Spinal cord (tissue), 10 donors: ENCODE measurements around the gene EPHB2. TPM values are rescaled to one million over a fixed set of nuclear protein-coding genes. Genes with fewer than 3 reads are reported as not detected.

Experiments
- DNase-seq, 6 donors: peaks; one replicate each; pipeline versions ENCODE4 v3.0.0 to v3.0.0-alpha.2; 2013 to 2015; ENCODE audit warnings: low spot score in 6 of 6, low read depth in 4 of 6
- H3K27ac ChIP-seq: one replicate; pipeline ENCODE4 v1.5.1; 2013; ENCODE audit warnings: low read depth, low read length, control low read depth
- H3K27me3 ChIP-seq: one replicate; pipeline ENCODE4 v1.6.1; 2013; ENCODE audit warnings: low read length; ENCODE audit not compliant: control insufficient read depth, insufficient read depth
- H3K36me3 ChIP-seq: one replicate; pipeline ENCODE4 v1.6.1; 2013; ENCODE audit warnings: low read length; ENCODE audit not compliant: control insufficient read depth, insufficient read depth
- H3K4me1 ChIP-seq: one replicate; pipeline ENCODE4 v1.6.1; 2013; ENCODE audit warnings: low read length; ENCODE audit not compliant: control insufficient read depth, insufficient read depth
- H3K4me3 ChIP-seq: one replicate; pipeline ENCODE4 v1.5.1; 2013; ENCODE audit warnings: low read depth, low read length, control low read depth
- H3K9me3 ChIP-seq: one replicate; pipeline ENCODE4 v1.6.1; 2013; ENCODE audit warnings: low read length; ENCODE audit not compliant: control insufficient read depth, insufficient read depth
- WGBS: methylation state at CpG from one replicate; pipeline ENCODE4 v1.1.5; 2013; ENCODE audit warnings: missing lambda C conversion rate; ENCODE audit not compliant: insufficient coverage; 5-methylcytosine and 5-hydroxymethylcytosine counted together
- polyA plus RNA-seq, 2 donors: library from polyadenylated mRNA; unstranded; fragments of 120-200 nt; gene quantifications; one replicate each; pipeline ENCODE4 v1.2.1, GENCODE V29; 2013; ENCODE audit not compliant: insufficient read length in 2 of 2
- total RNA-seq, 2 donors: library from RNA; depleted of rRNA in 1 of 2; stranded (reverse); fragments of 120-200 nt in 1 of 2; fragments of >200 nt in 1 of 2; gene quantifications; one replicate each; pipeline versions ENCODE4 v1.2.3 to v1.2.4, GENCODE V29; 2013 to 2014
- donor health status: healthy.

The EPHB2 gene
- total and polyA plus RNA-seq, 4 donors, result 22.2 to 44.4 (median 33.3) TPM

DNA sequence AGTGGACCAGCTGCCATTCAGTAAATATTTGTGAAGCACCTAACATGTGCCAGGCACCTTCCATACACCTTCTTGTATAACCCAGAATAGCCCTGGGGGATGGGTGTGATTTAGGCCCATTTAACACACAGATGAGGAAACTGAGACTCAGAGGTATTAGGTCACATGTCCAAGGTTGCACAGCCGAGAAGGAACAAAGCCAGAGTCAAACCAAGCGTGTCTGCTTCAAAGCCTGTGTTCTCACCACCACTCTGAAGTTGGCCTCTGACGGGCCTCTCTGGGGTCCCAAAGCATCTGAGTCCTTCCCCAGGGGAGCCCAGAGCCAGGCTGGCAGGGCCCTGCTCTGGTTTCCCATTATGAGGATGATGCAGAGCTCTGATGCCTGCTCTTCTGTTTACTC is 196.9 kb downstream of the EPHB2 start:
- H3K36me3 ChIP-seq, result peaks cover 68% of the 10 kb centered on the region
- WGBS, result 86% methylated on average over 3 of the region's 3 CpGs
- H3K9me3 ChIP-seq, result no peaks in the 10 kb centered on the region
- no peaks in the 10 kb centered on the region for H3K4me1 ChIP-seq
- DNase-seq, result no peak
- no peak overlapping the region for H3K27ac ChIP-seq
- H3K27me3 ChIP-seq, result no peaks in the 10 kb centered on the region
- H3K4me3 ChIP-seq, result no peak overlapping the region

DNA sequence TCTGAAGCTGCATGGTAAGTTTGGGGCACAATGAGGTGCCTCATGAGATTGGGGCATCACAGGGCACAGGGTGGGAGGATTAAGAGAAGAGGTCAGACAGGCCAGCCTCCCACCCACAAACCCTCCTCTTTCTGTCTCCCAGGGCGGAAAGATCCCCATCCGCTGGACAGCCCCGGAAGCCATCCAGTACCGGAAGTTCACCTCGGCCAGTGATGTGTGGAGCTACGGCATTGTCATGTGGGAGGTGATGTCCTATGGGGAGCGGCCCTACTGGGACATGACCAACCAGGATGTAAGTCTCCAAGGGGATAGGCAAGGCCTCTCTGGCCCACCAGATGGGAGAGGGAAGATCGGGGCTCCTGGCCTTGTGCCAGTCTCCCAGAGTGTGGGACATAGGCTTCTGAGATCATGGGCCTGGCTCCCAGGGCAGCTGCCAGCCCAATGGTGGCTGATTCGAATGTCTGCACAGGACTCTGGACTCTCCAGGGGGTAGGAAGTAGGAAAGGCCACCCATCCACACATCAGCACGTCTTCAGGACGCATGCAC is 198.3 kb downstream of the EPHB2 start:
- Histone ChIP-seq H3K4me1 (peaks cover 11% of the 10 kb centered on the region), H3K9me3 (no peaks in the 10 kb centered on the region), H3K27me3 (no peaks in the 10 kb centered on the region), H3K27ac (no peak overlapping the region), H3K36me3 (peaks cover 82% of the 10 kb centered on the region), H3K4me3 (no peak overlapping the region)
- 94% methylated on average over 9 of the region's 11 CpGs for WGBS
- no peak for DNase-seq

DNA sequence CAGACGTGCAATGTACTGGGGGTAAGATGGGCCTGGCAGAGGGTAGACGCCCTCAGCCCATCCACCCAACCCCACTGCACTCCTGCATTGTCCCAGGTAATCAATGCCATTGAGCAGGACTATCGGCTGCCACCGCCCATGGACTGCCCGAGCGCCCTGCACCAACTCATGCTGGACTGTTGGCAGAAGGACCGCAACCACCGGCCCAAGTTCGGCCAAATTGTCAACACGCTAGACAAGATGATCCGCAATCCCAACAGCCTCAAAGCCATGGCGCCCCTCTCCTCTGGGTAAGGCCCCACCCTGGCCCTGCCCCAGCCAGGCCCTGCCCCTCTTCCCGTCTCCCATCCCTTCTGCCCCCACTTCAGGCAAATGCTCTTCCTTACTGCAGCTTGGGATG is 199.6 kb downstream of the EPHB2 start:
- Histone ChIP-seq H3K27me3 (no peaks in the 10 kb centered on the region), H3K27ac (no peak overlapping the region), H3K4me1 (peaks cover 21% of the 10 kb centered on the region), H3K4me3 (no peak overlapping the region), H3K36me3 (peaks cover 88% of the 10 kb centered on the region), H3K9me3 (no peaks in the 10 kb centered on the region)
- WGBS, result 91% methylated on average over 10 of the region's 13 CpGs
- no peak for DNase-seq

DNA sequence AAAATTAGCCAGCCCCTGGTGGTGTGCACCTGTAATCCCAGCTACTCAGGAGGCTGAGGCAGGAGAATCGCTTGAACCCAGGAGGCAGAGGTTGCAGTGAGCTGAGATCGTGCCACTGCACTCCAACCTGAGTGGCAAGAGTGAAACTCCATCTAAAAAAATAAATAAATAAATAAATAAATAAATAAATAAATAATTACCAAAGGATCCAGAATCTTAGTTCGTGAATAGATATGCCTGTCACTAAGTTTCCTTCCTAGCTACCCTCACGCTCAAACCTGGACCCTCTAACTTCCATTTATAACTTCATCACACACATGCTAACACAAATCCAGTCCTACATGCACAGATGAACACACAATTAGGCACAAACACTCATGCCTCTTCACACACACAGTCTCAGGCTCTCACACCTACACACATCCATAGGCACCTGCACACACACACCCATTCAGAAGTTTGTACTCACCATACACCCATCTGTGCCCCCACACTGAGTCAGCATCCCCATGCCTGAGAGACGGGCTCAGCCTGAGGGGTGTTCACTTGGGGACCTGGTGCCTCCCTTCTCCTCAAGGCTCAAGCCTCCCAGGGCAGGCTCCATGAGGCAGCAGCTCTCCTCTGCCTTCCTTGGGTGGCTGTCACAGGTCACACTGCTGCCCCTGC is 200.5 kb downstream of the EPHB2 start:
- DNase-seq, result no peak
- H3K4me1 ChIP-seq, result peaks cover 27% of the 10 kb centered on the region
- H3K36me3 ChIP-seq, result peaks cover 90% of the 10 kb centered on the region
- 100% methylated on average over 1 of the region's 5 CpGs for WGBS
- no peak overlapping the region for H3K4me3 ChIP-seq
- no peaks in the 10 kb centered on the region for H3K27me3 ChIP-seq
- H3K9me3 ChIP-seq, result no peaks in the 10 kb centered on the region
- H3K27ac ChIP-seq, result no peak overlapping the region

DNA sequence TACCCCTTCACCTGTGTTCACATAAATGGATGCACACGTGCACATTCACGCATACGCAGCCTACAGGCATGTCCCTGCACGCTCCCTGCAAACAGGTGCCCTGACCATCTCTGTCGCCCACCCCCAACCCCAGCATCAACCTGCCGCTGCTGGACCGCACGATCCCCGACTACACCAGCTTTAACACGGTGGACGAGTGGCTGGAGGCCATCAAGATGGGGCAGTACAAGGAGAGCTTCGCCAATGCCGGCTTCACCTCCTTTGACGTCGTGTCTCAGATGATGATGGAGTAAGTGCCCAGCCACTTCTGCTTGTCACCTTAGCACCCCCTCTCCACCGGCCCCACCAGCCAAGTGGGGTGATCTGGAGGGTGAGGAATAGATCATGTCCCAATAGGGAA is 201.7 kb downstream of the EPHB2 start:
- Histone ChIP-seq H3K27me3 (no peaks in the 10 kb centered on the region), H3K27ac (no peak overlapping the region), H3K36me3 (peaks cover 82% of the 10 kb centered on the region), H3K4me1 (peaks cover 39% of the 10 kb centered on the region), H3K9me3 (no peaks in the 10 kb centered on the region), H3K4me3 (no peak overlapping the region)
- DNase-seq, result no peak
- 96% methylated on average over 15 of the region's 16 CpGs for WGBS

DNA sequence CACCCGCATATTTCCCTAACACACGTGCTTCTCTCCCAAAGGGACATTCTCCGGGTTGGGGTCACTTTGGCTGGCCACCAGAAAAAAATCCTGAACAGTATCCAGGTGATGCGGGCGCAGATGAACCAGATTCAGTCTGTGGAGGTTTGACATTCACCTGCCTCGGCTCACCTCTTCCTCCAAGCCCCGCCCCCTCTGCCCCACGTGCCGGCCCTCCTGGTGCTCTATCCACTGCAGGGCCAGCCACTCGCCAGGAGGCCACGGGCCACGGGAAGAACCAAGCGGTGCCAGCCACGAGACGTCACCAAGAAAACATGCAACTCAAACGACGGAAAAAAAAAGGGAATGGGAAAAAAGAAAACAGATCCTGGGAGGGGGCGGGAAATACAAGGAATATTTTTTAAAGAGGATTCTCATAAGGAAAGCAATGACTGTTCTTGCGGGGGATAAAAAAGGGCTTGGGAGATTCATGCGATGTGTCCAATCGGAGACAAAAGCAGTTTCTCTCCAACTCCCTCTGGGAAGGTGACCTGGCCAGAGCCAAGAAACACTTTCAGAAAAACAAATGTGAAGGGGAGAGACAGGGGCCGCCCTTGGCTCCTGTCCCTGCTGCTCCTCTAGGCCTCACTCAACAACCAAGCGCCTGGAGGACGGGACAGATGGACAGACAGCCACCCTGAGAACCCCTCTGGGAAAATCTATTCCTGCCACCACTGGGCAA is 202.9 kb downstream of the EPHB2 start:
- peaks cover 69% of the 10 kb centered on the region for H3K36me3 ChIP-seq
- no peaks in the 10 kb centered on the region for H3K9me3 ChIP-seq
- DNase-seq, result peak in 2 of 6 donors; percentile 14 to 51
- 60% methylated on average over 19 of the region's 24 CpGs for WGBS
- no peak overlapping the region for H3K4me3 ChIP-seq
- H3K27me3 ChIP-seq, result no peaks in the 10 kb centered on the region
- H3K4me1 ChIP-seq, result peaks cover 40% of the 10 kb centered on the region
- no peak overlapping the region for H3K27ac ChIP-seq

DNA sequence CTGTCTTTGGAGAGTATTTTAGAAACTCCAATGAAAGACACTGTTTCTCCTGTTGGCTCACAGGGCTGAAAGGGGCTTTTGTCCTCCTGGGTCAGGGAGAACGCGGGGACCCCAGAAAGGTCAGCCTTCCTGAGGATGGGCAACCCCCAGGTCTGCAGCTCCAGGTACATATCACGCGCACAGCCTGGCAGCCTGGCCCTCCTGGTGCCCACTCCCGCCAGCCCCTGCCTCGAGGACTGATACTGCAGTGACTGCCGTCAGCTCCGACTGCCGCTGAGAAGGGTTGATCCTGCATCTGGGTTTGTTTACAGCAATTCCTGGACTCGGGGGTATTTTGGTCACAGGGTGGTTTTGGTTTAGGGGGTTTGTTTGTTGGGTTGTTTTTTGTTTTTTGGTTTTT is 203.5 kb downstream of the EPHB2 start:
- DNase-seq, result no peak
- no peak overlapping the region for H3K27ac ChIP-seq
- no peaks in the 10 kb centered on the region for H3K9me3 ChIP-seq
- peaks cover 40% of the 10 kb centered on the region for H3K4me1 ChIP-seq
- no peaks in the 10 kb centered on the region for H3K27me3 ChIP-seq
- H3K36me3 ChIP-seq, result peaks cover 64% of the 10 kb centered on the region
- no peak overlapping the region for H3K4me3 ChIP-seq
- 64% methylated on average over 10 of the region's 10 CpGs for WGBS

DNA sequence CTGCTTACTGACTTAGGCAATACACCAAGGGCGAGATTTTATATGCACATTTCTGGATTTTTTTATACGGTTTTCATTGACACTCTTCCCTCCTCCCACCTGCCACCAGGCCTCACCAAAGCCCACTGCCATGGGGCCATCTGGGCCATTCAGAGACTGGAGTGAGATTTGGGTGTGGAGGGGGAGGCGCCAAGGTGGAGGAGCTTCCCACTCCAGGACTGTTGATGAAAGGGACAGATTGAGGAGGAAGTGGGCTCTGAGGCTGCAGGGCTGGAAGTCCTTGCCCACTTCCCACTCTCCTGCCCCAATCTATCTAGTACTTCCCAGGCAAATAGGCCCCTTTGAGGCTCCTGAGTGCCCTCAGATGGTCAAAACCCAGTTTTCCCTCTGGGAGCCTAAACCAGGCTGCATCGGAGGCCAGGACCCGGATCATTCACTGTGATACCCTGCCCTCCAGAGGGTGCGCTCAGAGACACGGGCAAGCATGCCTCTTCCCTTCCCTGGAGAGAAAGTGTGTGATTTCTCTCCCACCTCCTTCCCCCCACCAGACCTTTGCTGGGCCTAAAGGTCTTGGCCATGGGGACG is 204.1 kb downstream of the EPHB2 start:
- DNase-seq, result no peak
- Histone ChIP-seq H3K27me3 (no peaks in the 10 kb centered on the region), H3K9me3 (no peaks in the 10 kb centered on the region), H3K4me1 (peaks cover 40% of the 10 kb centered on the region), H3K36me3 (peaks cover 58% of the 10 kb centered on the region), H3K27ac (no peak overlapping the region), H3K4me3 (no peak overlapping the region)
- 85% methylated on average over 2 of the region's 8 CpGs for WGBS

DNA sequence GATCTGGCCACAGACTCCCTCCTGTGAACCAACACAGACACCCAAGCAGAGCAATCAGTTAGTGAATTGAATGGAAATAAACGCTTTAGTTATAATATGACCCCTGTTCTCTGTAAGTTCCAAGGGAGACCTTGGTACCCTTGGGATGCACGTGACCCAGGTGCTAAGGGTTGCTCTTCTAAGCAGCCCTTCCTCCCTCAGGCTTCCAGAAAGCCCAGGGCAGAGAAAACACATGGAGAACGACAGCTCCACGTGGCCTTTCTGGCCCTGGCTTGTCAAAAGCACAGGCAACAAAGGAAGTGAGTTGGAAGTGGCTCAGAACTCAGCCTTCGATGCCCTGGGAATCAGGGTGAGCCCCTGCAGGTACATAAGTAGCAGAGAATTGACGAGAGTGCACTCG is 204.6 kb downstream of the EPHB2 start:
- DNase-seq, result no peak
- no peaks in the 10 kb centered on the region for H3K27me3 ChIP-seq
- WGBS, result 70% methylated on average over 7 of the region's 7 CpGs
- H3K36me3 ChIP-seq, result peaks cover 53% of the 10 kb centered on the region
- H3K4me3 ChIP-seq, result no peak overlapping the region
- no peaks in the 10 kb centered on the region for H3K9me3 ChIP-seq
- no peak overlapping the region for H3K27ac ChIP-seq
- peaks cover 40% of the 10 kb centered on the region for H3K4me1 ChIP-seq
